ENCODE results near the gene NAV1.

Gene NAV1

GRCh38 chr1:201525193-201525778 is 13.6 kb upstream of the NAV1 start:
- no peak for DNase-seq

- no peak for DNase-seq
Observed at GRCh38 chr1:201527879-201528278, 11.0 kb upstream of the NAV1 start.

GRCh38 chr1:201528631-201529252 is 10.2 kb upstream of the NAV1 start:
- DNase-seq, result no peak

DNA sequence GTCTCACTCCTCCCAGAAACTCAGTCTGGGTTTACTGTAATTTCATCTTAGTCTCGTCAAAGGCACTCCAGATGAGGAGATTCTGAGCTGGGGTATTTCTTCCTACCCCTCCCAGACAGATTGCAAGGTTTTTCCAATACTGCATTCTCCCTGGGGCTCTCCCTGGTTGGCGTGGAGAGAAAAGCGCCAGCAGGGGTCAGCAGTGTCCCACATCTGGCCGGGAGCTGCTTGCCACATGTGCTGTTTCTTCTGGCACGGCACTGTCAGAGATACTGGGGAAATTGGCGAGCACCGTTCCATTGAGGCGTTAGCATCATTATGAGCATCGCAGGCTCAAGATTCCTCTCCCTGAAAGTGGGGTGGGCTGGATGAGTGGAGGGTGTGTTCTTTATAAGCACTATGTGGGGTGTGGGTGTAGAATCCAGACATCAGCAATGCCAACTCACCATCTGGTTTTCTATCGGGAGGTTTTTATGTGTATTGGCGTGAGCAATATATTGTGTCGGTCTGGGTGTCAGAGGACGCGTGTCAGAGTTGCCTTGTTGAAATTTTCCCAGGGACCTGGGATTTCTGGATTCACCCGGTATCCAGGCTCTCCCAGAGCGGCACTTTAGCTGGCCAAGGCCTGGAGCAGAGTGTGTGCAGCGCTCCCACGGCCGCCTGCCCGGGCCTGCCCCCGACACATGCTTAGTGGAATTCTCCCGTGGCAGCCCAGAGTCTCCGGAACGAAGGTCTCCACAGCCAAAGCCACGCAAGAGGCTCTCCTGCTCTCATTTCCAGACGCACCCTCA is 8.0 kb upstream of the NAV1 start:
- no peak for DNase-seq

DNA sequence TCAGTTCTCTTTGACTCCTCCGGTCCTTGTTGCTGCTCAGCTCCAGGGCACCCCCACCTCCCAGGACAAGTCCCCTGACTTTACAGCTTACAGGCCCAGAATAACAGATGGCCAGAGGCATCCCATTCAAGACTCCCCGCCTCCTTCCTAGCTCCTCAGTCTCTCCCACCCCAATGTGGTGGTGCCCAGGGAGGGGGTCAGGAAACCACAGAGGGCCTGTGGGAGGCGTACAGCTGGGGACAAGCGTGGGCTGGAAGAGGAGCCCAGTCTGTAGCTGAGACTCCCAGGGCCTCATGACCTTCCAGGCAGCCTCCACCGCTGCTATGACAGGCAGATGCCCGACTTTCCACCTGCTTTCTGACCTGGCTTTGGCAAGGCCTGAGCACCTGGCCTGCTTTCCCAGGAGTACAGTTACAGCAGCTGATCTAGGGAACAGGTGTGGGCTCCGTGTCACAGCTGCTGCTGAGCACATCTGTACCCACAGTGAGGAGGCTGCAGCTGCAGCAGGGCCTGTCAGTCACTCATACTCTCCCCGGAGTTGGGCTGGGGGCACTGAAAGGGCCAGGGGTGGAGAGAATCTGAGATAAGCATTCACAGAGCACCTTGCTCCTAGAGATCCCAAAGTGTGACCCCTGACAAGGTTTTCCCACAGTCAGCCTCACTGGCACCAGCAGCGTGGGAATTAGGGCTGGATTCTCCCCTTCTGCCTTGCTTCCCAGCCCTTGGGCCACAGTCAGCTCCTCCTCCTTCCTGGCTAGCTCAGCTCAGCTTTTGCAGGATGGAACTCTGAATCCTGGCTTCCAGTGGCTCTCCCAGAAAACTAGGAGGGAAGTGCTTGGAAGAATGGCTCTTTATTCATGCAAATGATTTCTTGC is 7.1 kb upstream of the NAV1 start:
- DNase-seq, result no peak

DNA sequence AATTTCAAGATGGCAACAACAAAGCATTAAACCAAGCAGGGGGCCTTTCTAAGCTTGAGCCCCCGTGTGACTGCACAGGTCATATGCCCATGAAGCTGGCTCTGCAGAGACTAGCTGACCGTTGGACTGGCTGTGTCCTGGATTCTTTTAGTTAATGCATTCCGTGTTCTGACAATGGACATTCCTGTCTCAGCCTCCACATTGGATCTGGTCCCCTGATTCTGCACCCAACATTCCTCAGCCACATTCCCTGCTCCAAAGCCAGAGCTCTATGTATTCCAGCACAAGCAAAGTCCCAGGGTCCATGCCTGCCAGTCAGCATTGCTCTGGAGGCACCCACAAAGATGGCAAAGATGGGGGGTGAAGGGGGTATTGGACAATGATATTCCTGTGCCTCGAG is 5.1 kb upstream of the NAV1 start:
- no peak for DNase-seq

- DNase-seq, result no peak
Observed at GRCh38 chr1:201535046-201535918, 3.6 kb upstream of the NAV1 start.

- no peak for DNase-seq
Observed at GRCh38 chr1:201535919-201536245, 3.0 kb upstream of the NAV1 start.

DNA sequence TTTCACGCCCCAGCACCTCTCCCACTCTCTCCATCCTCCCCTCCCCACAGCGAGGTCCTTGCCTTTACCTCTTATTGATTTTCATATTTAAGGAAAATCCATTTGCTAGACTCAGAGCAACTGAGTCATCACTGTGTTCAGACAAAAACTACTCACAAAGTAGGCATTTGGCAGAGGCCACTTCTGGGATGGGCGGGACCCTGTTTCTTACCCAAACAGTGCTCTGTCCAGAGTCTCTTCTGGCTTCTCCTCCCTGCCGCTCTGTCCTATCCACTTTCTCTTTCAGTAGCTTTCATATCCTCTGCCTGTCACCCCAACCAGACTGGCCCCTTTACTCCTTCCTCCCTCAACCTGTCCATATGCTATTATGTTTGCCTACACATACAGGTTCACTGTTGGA is 2.4 kb upstream of the NAV1 start:
- DNase-seq, result no peak

DNA sequence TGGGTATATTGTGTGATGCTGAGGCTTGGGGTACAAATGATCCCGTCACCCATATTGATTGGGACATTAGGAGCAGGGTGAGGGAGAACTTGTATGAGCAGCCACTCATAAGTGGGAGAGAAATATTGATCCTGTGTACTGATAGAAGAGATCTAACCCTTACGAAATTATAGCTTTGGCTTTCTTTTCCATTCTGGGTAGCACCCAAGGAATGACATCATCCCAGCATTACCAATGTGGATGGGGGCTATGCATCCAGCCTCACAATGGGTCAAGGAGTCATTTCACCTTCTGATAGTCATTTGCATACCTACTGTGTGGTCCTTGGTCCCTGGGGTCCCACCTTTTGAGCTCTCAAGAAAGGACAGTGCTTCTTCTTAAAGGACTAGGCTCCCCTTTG is 1.9 kb upstream of the NAV1 start:
- no peak for DNase-seq

DNA sequence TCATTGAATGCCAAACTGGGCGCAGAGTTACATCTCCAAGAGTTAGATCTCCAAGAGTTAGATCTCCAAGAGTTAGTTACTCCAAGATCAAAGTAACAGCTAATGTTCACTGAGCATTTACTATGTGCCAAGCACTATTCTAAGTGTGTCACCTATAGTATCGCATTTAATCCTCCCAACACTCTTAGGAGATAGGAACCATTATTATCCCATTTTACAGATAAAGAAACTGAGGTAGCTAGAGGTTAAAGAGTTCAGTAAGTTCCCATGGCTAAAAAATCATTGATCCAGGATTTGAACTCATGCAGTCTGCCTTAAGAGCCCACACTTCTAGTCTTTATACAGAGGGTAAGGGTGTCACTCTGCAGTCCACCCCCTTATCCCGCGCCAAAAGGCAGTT is 1.5 kb upstream of the NAV1 start:
- DNase-seq, result no peak

- no peak for DNase-seq
Observed at GRCh38 chr1:201537891-201538611, 876 bp upstream of the NAV1 start.

GRCh38 chr1:201539561-201540431 is 869 bp downstream of the NAV1 start:
- no peak for DNase-seq

DNA sequence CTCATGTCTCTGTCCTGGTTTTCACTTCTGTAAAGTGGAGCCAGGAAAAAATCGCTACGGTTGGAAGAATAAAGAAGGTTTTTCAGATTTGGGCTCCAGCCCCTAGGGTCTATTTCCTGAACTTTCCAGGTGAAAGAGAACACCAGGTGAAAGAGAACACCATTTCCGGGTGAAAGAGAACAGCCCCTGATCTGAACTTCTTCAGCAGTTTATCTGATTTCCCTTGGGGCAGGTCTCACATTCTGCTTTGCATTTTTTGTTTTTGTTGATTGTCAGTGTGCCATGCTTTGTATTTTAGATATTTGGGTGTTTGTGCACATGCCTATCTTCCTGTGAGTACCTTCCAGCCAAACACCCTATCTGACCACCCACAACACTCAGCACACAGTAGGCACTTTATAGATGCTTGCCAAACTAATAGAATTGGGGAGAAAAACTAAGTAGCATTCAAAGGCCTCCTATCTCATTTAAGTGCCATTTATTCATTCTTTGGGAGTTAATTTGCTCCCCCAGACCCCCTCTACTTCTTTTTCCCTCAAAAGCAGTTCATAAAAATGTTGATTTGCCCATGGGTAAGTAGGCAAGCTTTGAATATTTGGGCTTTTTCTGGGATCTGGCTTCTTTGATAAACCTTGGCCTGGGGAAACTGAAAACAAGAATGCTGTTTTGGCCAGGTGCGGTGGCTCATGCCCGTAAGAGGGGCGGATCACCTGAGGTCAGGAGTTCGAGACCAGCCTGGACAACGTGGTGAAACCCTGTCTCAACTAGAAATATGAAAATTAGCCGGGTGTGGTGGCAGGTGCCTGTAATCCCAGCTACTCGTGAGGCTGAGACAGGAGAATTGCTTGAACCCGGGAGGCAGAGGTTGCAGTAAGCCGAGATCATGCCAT is 2.2 kb downstream of the NAV1 start:
- DNase-seq, result no peak

GRCh38 chr1:201542309-201543035 is 3.5 kb downstream of the NAV1 start:
- DNase-seq, result no peak

DNA sequence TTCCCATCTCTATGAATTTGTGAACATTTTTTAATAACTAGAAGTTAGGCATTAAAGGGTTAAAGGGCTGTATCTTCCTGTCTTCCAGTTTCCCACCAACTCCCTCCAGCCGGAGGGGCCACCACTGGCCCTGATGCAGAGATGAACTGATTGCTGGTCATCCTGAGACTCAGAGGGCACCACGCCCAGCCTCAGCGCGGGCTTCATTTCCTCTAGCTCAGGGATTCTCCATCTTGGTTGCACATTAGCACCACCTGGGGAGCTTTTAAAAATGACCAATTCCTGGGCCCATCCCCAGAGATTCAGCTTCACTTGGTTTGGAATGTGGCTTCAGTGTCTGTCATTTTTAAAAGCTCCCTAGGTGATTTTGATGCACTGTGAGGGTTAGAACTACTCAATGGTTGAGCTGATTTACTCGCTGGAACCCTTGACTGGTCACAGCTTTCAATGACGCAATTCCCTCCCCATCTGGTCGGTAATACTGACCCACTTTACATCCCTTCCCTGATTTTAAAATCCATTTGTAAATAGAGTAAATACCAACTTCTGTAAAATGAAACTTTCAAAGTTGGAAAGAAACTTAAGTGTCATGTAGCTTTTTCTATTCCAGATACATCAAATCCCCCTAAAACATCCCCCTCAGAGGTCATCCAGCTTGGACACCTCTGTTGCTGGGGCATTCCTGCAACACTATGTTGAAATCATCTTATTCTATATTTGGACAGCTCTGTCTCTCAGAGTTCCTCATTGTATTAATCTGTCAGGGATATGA is 5.1 kb downstream of the NAV1 start:
- no peak for DNase-seq

DNA sequence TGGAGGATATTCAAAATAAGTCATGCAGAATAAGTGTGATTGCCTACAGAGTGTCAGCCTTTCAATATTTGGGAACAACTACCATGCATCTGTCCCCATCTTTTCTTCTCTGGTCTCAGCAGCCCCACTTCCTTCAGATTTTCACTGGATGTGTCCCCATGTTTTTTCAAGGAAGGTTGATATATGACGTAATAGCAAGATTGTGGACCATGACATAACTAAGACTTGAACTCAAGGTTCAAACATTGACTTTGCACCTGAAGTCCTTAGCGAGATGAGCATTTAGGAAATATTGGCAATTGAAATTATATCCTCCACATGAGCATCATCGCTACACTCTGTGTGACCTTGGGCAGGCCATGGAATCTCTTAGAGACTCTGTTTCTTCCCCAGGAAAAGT is 5.8 kb downstream of the NAV1 start:
- no peak for DNase-seq

DNA sequence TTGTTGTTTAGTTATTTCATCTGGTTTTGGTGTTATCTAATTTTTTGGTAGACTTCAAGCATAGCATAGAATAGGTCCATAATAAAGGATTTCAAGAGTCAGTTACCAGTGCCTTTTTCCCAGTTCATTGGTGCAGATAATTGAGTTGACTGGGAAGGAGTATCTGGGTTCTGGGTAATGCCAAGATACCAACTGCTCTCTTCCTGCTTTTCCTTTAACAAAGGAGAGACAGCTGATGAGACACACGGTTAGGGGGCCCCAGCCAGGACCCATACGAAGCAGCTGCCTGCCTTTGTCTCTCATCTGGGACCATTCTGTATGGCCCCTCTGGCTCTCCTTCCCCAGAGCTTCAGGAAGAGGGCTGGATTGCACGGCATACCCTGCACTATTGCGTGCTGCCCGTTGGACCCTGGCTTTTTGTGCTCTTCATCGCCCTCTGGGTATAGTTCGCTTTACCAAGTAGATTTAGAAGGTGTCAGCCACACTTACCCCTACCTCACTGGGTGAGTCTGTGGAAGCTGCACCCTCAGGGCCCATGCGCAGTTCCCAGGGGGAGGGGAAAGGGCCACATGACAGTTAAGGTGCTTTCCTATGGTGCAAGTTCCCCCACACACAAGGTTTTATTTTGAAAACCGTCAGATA is 7.0 kb downstream of the NAV1 start:
- DNase-seq, result no peak
